Breast epithelium (tissue), 3 donors: ENCODE measurements around the gene PADI2.

Source experiments
- POLR2A ChIP-seq: fragments of 450-650 bp; IDR thresholded peaks from one replicate; pipeline ENCODE4 v1.6.1; 2016; ENCODE audit warnings: antibody characterized with exemption, mild to moderate bottlenecking, moderate library complexity
- TF ChIP-seq, protein P1 (sequence below), 3 donors: fragments of 450-650 bp; IDR thresholded peaks; one replicate each; pipeline ENCODE4 v1.5.1; 2016 to 2017; ENCODE audit warnings: antibody characterized with exemption in 3 of 3, mild to moderate bottlenecking in 3 of 3, moderate library complexity in 3 of 3

DNA sequence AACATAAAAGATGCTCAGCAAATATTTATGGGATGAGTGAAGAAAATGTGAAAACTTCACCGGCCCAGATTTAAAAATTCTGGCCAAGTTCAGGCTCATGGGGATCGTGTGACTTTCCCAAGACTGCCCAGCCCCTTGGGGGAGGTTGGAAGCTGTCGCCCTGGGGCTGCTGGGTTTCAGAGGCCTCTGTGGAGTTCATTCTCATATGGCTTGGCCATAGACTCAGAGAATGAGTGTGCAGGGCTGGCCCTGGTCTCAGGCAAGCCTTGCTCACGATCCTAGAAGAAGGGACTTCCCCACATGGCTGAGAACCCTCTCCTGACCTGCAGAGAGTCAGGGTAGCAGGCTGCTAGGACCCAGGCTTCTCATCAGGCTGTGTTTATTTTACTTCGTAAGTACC is 24.6 kb downstream of the PADI2 start:
- no peak for TF ChIP-seq POLR2A
- TF ChIP-seq, protein P1, sequence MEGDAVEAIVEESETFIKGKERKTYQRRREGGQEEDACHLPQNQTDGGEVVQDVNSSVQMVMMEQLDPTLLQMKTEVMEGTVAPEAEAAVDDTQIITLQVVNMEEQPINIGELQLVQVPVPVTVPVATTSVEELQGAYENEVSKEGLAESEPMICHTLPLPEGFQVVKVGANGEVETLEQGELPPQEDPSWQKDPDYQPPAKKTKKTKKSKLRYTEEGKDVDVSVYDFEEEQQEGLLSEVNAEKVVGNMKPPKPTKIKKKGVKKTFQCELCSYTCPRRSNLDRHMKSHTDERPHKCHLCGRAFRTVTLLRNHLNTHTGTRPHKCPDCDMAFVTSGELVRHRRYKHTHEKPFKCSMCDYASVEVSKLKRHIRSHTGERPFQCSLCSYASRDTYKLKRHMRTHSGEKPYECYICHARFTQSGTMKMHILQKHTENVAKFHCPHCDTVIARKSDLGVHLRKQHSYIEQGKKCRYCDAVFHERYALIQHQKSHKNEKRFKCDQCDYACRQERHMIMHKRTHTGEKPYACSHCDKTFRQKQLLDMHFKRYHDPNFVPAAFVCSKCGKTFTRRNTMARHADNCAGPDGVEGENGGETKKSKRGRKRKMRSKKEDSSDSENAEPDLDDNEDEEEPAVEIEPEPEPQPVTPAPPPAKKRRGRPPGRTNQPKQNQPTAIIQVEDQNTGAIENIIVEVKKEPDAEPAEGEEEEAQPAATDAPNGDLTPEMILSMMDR (IDR thresholded peaks at IDR 0.05) = no peak
